NCI-H146 (cell line): Measurements from ENCODE around the gene HS3ST1.

ENCODE experiments used
- DNase-seq: peaks from one replicate; lab custom pipeline; 2025; lab: John Stamatoyannopoulos, UW

Gene HS3ST1

GRCh38 chr4:11428231-11428898 lies at the start of gene HS3ST1:
Gene HS3ST1, minus strand, starts transcription at chr4:11428894. Its CDS starts 28,889 bp downstream, at chr4:11400005.
- peak; percentile 80 for DNase-seq

- no peak for DNase-seq
Observed at GRCh38 chr4:11475871-11476270, 47.2 kb upstream of the HS3ST1 start.

GRCh38 chr4:11474146-11474545 lies 45.5 kb upstream of the HS3ST1 start:
- DNase-seq, result no peak

- DNase-seq, result no peak
Observed at GRCh38 chr4:11472535-11472934, 43.8 kb upstream of the HS3ST1 start.

GRCh38 chr4:11471618-11472017 lies 42.9 kb upstream of the HS3ST1 start:
- DNase-seq, result no peak

GRCh38 chr4:11471046-11471441 lies 42.4 kb upstream of the HS3ST1 start:
- DNase-seq, result no peak

- DNase-seq, result no peak
Observed at GRCh38 chr4:11470438-11471045, 41.8 kb upstream of the HS3ST1 start.

GRCh38 chr4:11469650-11470437 lies 41.1 kb upstream of the HS3ST1 start:
- no peak for DNase-seq

- no peak for DNase-seq
Observed at GRCh38 chr4:11468901-11469300, 40.2 kb upstream of the HS3ST1 start.

- DNase-seq, result no peak
Observed at GRCh38 chr4:11467931-11468330, 39.2 kb upstream of the HS3ST1 start.

GRCh38 chr4:11463707-11464106 lies 35.0 kb upstream of the HS3ST1 start:
- no peak for DNase-seq

GRCh38 chr4:11456401-11456800 lies 27.7 kb upstream of the HS3ST1 start:
- no peak for DNase-seq

- DNase-seq, result peak; percentile 65
Observed at GRCh38 chr4:11455201-11455835, 26.6 kb upstream of the HS3ST1 start.

- no peak for DNase-seq
Observed at GRCh38 chr4:11451716-11452115, 23.0 kb upstream of the HS3ST1 start.

GRCh38 chr4:11446155-11446811 lies 17.6 kb upstream of the HS3ST1 start:
- DNase-seq, result no peak

GRCh38 chr4:11441194-11441556 lies 12.5 kb upstream of the HS3ST1 start:
- DNase-seq, result no peak

- no peak for DNase-seq
Observed at GRCh38 chr4:11440481-11441193, 11.9 kb upstream of the HS3ST1 start.

- DNase-seq, result no peak
Observed at GRCh38 chr4:11439836-11440235, 11.1 kb upstream of the HS3ST1 start.

GRCh38 chr4:11438647-11439046 lies 10.0 kb upstream of the HS3ST1 start:
- no peak for DNase-seq

GRCh38 chr4:11436673-11437072 lies 8.0 kb upstream of the HS3ST1 start:
- DNase-seq, result peak; percentile 63

- no peak for DNase-seq
Observed at GRCh38 chr4:11436084-11436483, 7.4 kb upstream of the HS3ST1 start.

GRCh38 chr4:11435557-11435956 lies 6.9 kb upstream of the HS3ST1 start:
- DNase-seq, result no peak
